ES-I3 (cell line): ENCODE data around the gene TMEM81.

Experiments
- H3K36me3 ChIP-seq: 2 replicates; pipeline ENCODE4 v1.6.1; 2013; ENCODE audit warnings: mild to moderate bottlenecking, low read length, control low read depth, moderate library complexity; ENCODE audit not compliant: insufficient read depth
- H3K4me1 ChIP-seq: 2 replicates; pipeline ENCODE4 v1.6.1; 2013; ENCODE audit warnings: mild to moderate bottlenecking, control low read depth, low read length; ENCODE audit not compliant: insufficient read depth
- H3K9ac ChIP-seq: 2 replicates; pipeline ENCODE4 v1.6.1; 2013; ENCODE audit warnings: low read depth, mild to moderate bottlenecking, low read length, moderate library complexity
- H3K9me3 ChIP-seq: 2 replicates; pipeline ENCODE4 v1.6.1; 2013; ENCODE audit warnings: mild to moderate bottlenecking, low read length, moderate library complexity; ENCODE audit not compliant: control insufficient read depth, insufficient read depth

The TMEM81 gene

DNA sequence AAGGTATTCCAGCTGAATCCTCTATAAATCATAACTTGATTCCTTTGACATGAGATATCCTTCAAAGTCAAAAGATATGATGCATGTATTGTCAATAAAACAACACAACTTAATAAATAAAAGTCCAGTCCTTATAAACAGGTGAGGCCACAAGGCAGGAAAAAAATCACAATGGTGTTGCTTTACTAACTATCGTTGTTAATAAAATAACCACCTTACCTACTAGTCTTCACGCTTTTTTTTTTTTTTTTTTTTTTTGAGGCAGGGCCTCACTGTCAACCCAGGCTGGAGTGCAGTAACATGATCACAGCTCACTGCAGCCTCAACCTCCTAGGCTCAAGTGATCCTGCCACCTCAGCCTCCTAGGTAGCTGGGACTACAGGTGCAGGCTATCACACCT is at the start of gene TMEM81:
TSS of gene TMEM81 (minus strand) at position 101 of the 400 bp plus-strand sequence. CDS start 140 bp downstream, outside the sequence.
- H3K9me3 ChIP-seq, result no peaks in the 10 kb centered on the region
- no peak within 1 kb of the TSS for H3K9ac ChIP-seq
- peaks cover 3% of the 10 kb centered on the region; the same call in 1 of the 2 replicates for H3K36me3 ChIP-seq
- no peaks in the 10 kb centered on the region for H3K4me1 ChIP-seq

- no peak overlapping the region for H3K9ac ChIP-seq
- no peaks in the 10 kb centered on the region for H3K4me1 ChIP-seq
- no peaks in the 10 kb centered on the region for H3K9me3 ChIP-seq
- no peaks in the 10 kb centered on the region for H3K36me3 ChIP-seq
Measured at GRCh38 chr1:205133287-205133686, 49.0 kb upstream of the TMEM81 start.

GRCh38 chr1:205129447-205130029 is 45.3 kb upstream of the TMEM81 start:
- Histone ChIP-seq H3K9ac (no peak overlapping the region), H3K36me3 (no peaks in the 10 kb centered on the region), H3K9me3 (no peaks in the 10 kb centered on the region), H3K4me1 (no peaks in the 10 kb centered on the region)

DNA sequence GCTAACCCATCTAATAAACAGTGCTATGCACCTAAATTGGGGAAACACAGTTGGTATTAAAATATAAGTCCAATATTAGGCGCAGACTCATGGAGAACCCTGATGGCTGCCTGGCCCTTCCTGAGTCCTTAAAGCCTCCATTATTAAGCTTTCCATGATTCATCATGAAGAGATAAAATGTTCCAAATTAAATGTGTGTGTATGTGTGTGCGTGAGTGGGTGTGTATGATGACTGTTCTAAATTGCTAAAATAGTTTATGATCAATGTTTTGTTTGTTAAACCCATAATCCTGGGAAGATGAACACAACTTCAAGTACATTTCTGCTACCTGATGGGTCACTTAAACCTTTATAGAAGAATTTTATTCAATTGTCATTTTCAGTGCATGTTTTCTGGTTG is 43.8 kb upstream of the TMEM81 start:
- no peaks in the 10 kb centered on the region for H3K36me3 ChIP-seq
- no peaks in the 10 kb centered on the region for H3K9me3 ChIP-seq
- H3K4me1 ChIP-seq, result no peaks in the 10 kb centered on the region
- H3K9ac ChIP-seq, result no peak overlapping the region

DNA sequence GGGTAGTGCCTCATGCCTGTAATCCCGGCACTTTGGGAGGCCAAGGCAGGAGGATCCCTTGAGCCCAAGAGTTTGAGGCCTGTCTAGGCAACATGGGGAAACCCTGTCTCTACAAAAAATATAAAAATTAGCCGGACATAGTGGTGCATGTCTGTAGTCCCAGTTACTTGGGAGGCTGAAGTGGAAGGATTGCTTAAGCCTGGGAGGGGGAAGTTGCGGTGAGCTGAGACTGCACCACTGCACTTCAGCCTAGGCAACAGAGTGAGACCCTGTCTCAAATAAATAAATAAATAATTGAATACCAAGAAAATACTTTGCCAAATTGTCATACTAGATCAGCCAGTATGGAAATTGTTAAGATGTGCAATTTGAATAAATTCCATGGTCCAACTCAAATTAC is 43.4 kb upstream of the TMEM81 start:
- no peaks in the 10 kb centered on the region for H3K36me3 ChIP-seq
- no peaks in the 10 kb centered on the region for H3K4me1 ChIP-seq
- no peak overlapping the region for H3K9ac ChIP-seq
- no peaks in the 10 kb centered on the region for H3K9me3 ChIP-seq

- no peaks in the 10 kb centered on the region for H3K9me3 ChIP-seq
- H3K4me1 ChIP-seq, result peaks cover 3% of the 10 kb centered on the region; the same call in 1 of the 2 replicates
- H3K36me3 ChIP-seq, result no peaks in the 10 kb centered on the region
- no peak overlapping the region for H3K9ac ChIP-seq
Measured at GRCh38 chr1:205124726-205125125, 40.5 kb upstream of the TMEM81 start.

- no peaks in the 10 kb centered on the region for H3K36me3 ChIP-seq
- peaks cover 3% of the 10 kb centered on the region; the same call in 1 of the 2 replicates for H3K4me1 ChIP-seq
- peak overlapping the region; percentile 76 for H3K9ac ChIP-seq
- H3K9me3 ChIP-seq, result no peaks in the 10 kb centered on the region
Measured at GRCh38 chr1:205122489-205122882, 38.2 kb upstream of the TMEM81 start.

GRCh38 chr1:205121660-205122488 is 37.6 kb upstream of the TMEM81 start, which contains the start of gene RBBP5:
TSS of gene RBBP5 (minus strand) at chr1:205121978. CDS start at chr1:205121873, 105 bp downstream.
- H3K9ac ChIP-seq, result peak within 1 kb of the TSS; percentile 76
- no peaks in the 10 kb centered on the region for H3K36me3 ChIP-seq
- H3K9me3 ChIP-seq, result no peaks in the 10 kb centered on the region
- peaks cover 3% of the 10 kb centered on the region; the same call in 1 of the 2 replicates for H3K4me1 ChIP-seq

- no peaks in the 10 kb centered on the region for H3K9me3 ChIP-seq
- peaks cover 3% of the 10 kb centered on the region; the same call in 1 of the 2 replicates for H3K4me1 ChIP-seq
- H3K36me3 ChIP-seq, result peaks cover 2% of the 10 kb centered on the region; the same call in 1 of the 2 replicates
- no peak overlapping the region for H3K9ac ChIP-seq
Measured at GRCh38 chr1:205118752-205119151, 34.5 kb upstream of the TMEM81 start.

DNA sequence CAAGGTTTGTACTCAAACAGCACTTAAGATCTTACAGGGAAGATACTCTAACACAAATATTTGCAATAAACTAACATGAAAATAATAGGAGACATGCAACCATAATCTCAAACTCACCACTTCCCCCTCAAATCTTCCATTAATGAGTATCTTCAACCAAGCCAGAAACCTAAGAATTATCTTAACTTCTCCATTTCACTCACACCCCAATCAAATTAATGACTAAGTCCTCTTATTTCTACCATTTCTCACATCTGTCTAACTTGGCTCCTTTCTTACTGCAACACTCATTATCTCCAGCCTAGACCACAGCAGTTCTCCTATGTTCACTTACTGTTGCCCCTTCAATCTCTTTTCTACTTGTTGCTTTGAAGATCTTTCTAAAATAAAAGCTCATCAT is 27.1 kb upstream of the TMEM81 start:
- Histone ChIP-seq H3K9ac (no peak overlapping the region), H3K36me3 (peaks cover 2% of the 10 kb centered on the region; the same call in 1 of the 2 replicates), H3K4me1 (no peaks in the 10 kb centered on the region)

DNA sequence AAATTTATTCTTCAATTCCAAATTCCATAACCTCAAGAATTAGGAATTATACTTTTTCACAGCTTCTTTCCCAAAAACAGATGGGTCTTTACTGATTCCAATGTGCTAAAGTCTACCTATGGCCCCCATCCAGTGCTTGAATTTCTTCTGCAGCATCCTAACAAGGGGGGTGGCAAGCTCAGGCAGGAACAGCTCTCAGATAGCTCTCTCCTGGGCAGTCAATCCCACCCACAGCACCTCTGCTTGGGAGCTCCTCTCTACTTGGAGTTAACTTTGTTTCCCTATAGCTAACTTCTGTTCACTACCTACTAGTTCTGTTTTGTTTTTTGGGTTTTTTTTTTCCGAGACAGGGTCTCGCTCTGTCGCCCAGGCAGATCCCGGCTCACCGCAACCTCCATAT is 25.5 kb upstream of the TMEM81 start:
- Histone ChIP-seq H3K36me3 (peaks cover 8% of the 10 kb centered on the region), H3K9ac (no peak overlapping the region), H3K4me1 (no peaks in the 10 kb centered on the region), H3K9me3 (no peaks in the 10 kb centered on the region)

More for the DNA sequence above, 27.1 kb upstream of the TMEM81 start:
- H3K9me3 ChIP-seq, result no peaks in the 10 kb centered on the region

GRCh38 chr1:205109269-205109668 is 25.0 kb upstream of the TMEM81 start:
- Histone ChIP-seq H3K9me3 (no peaks in the 10 kb centered on the region), H3K36me3 (peaks cover 8% of the 10 kb centered on the region), H3K9ac (no peak overlapping the region), H3K4me1 (no peaks in the 10 kb centered on the region)

- Histone ChIP-seq H3K9ac (no peak overlapping the region), H3K36me3 (peaks cover 6% of the 10 kb centered on the region), H3K4me1 (no peaks in the 10 kb centered on the region), H3K9me3 (no peaks in the 10 kb centered on the region)
Measured at GRCh38 chr1:205108464-205108863, 24.2 kb upstream of the TMEM81 start.

GRCh38 chr1:205107327-205107726 is 23.1 kb upstream of the TMEM81 start:
- Histone ChIP-seq H3K9me3 (no peaks in the 10 kb centered on the region), H3K9ac (no peak overlapping the region), H3K36me3 (peaks cover 10% of the 10 kb centered on the region), H3K4me1 (no peaks in the 10 kb centered on the region)

GRCh38 chr1:205102404-205102803 is 18.1 kb upstream of the TMEM81 start:
- H3K4me1 ChIP-seq, result no peaks in the 10 kb centered on the region
- H3K9me3 ChIP-seq, result no peaks in the 10 kb centered on the region
- peaks cover 21% of the 10 kb centered on the region for H3K36me3 ChIP-seq
- no peak overlapping the region for H3K9ac ChIP-seq
